K562 (cell line): Measurements from ENCODE around the gene NUPR1. TPM values are rescaled to one million over a fixed set of nuclear protein-coding genes. Genes with fewer than 3 reads are reported as not detected.

Experiments used
- CEBPG ChIP-seq, 3 experiments: fragments of 200-800 bp in 1 of 3; sonication (Bioruptor generic) in 1 of 3; sonication (generic) in 1 of 3; formaldehyde crosslinking in 1 of 3; IDR thresholded peaks in 2 of 3; conservative IDR thresholded peaks in 1 of 3; 2 replicates each; pipeline versions ENCODE4 v1.6.1 to v1.8.0; 2016 to 2022; ENCODE audit warnings: missing compliant biosample characterization in 2 of 3, missing genetic modification characterization in 2 of 3, mild to moderate bottlenecking in 1 of 3, missing genetic modification reagents in 1 of 3
- DDX20 ChIP-seq: fragments of 450-650 bp; IDR thresholded peaks from 2 replicates; pipeline ENCODE4 v1.6.1; 2016; ENCODE audit warnings: missing genetic modification characterization, low read depth, mild to moderate bottlenecking, missing compliant biosample characterization, moderate library complexity
- GATA2 ChIP-seq: sonication (generic); formaldehyde crosslinking; IDR thresholded peaks from 2 replicates; pipeline ENCODE4 v1.4.0; 2020; ENCODE audit warnings: mild to moderate bottlenecking, missing genetic modification reagents
- HNRNPK ChIP-seq: fragments of 200-400 bp; formaldehyde crosslinking; IDR thresholded peaks from one replicate; pipeline ENCODE4 v1.6.1; 2018; ENCODE audit warnings: mild to moderate bottlenecking, low read depth, low read length; ENCODE audit not compliant: poor library complexity, severe bottlenecking
- HNRNPUL1 ChIP-seq: fragments of 200-400 bp; formaldehyde crosslinking; IDR thresholded peaks from 2 replicates; pipeline ENCODE4 v1.6.1; 2017; ENCODE audit warnings: low read length
- ILF3 ChIP-seq: fragments of 450-650 bp; IDR thresholded peaks from 2 replicates; pipeline ENCODE4 v1.6.1; 2018; ENCODE audit warnings: antibody characterized with exemption, mild to moderate bottlenecking, moderate library complexity, borderline replicate concordance
- MXI1 ChIP-seq: IDR thresholded peaks from 2 replicates; pipeline ENCODE4 v1.6.1; 2011; ENCODE audit warnings: low read depth, mild to moderate bottlenecking, improper control_type of control experiment, low read length
- RBM22 ChIP-seq: fragments of 200-400 bp; formaldehyde crosslinking; IDR thresholded peaks from 2 replicates; pipeline ENCODE4 v1.6.1; 2018; ENCODE audit warnings: low read length, low read depth; ENCODE audit not compliant: poor library complexity, severe bottlenecking
- SAP30 ChIP-seq: fragments of 200-600 bp; sonication (generic); IDR thresholded peaks from 2 replicates; pipeline ENCODE4 v1.6.1; 2012; ENCODE audit warnings: borderline replicate concordance, low read depth, mild to moderate bottlenecking, moderate library complexity, low read length, control low read depth, inconsistent platforms; ENCODE audit not compliant: insufficient read depth, poor library complexity, severe bottlenecking
- USF1 ChIP-seq: sonication (generic); formaldehyde crosslinking; IDR thresholded peaks from 2 replicates; pipeline ENCODE4 v1.9.0; 2022; ENCODE audit warnings: mild to moderate bottlenecking, missing genetic modification reagents
- YBX1 ChIP-seq: fragments of 450-650 bp; IDR thresholded peaks from 2 replicates; pipeline ENCODE4 v1.7.1; 2016; ENCODE audit warnings: mild to moderate bottlenecking
- ZFP30 ChIP-seq: fragments of 250-450 bp; sonication (Bioruptor Pico); IDR thresholded peaks from 2 replicates; pipeline ENCODE4 v1.8.0; 2022; ENCODE audit warnings: moderate library complexity, mild to moderate bottlenecking, inconsistent platforms, borderline replicate concordance
- ZNF436 ChIP-seq: fragments of 250-450, 450-650 bp; sonication (Bioruptor Pico); formaldehyde crosslinking; IDR thresholded peaks from 2 replicates; pipeline ENCODE4 v1.7.0; 2020; ENCODE audit warnings: mild to moderate bottlenecking
- ZNF561 ChIP-seq: fragments of 450-650 bp; formaldehyde crosslinking; conservative IDR thresholded peaks from 2 replicates; pipeline ENCODE4 v1.4.0; 2020; ENCODE audit warnings: mild to moderate bottlenecking, moderate library complexity
- ZNF586 ChIP-seq: fragments of 450-650 bp; formaldehyde crosslinking; conservative IDR thresholded peaks from 2 replicates; pipeline ENCODE4 v1.4.0; 2020; ENCODE audit warnings: mild to moderate bottlenecking, moderate library complexity
- ZNF695 ChIP-seq: fragments of 450-650 bp; formaldehyde crosslinking; IDR thresholded peaks from 2 replicates; pipeline ENCODE4 v1.4.0; 2020; ENCODE audit warnings: mild to moderate bottlenecking, moderate library complexity
- polyA plus RNA-seq, 8 experiments: library from polyadenylated mRNA; depleted of rRNA in 4 of 8; stranded (reverse) in 5 of 8; unstranded in 3 of 8; fragments of >200 nt; fragmentation: Nextera tagmentation in 2 of 8; fragmentation: Illumina TruSeq in 1 of 8; extraction: Ambion mirVana in 2 of 8; extraction: Trizol in 1 of 8; gene quantifications; 2 replicates each; pipeline versions ENCODE4 v1.2.1 to v1.2.3, GENCODE V29; 2011 to 2014; ENCODE audit warnings: inconsistent platforms in 1 of 8, missing spikeins in 1 of 8
- total RNA-seq, 7 experiments: library from RNA; depleted of rRNA in 6 of 7; stranded (reverse); fragments of >200 nt in 6 of 7; fragmentation: Illumina TruSeq in 2 of 7; extraction: Trizol in 2 of 7; gene quantifications; 2 replicates each; pipeline versions ENCODE4 v1.2.1 to v1.2.3, GENCODE V29; 2011 to 2021; ENCODE audit warnings: low replicate concordance in 1 of 7
- TF ChIP-seq, protein P1 (sequence below): fragments of 450-650 bp; IDR thresholded peaks from 2 replicates; pipeline ENCODE4 v1.6.1; 2018; ENCODE audit not compliant: partially characterized antibody
- TF ChIP-seq, protein P2 (sequence below): sonication (generic); formaldehyde crosslinking; IDR thresholded peaks from 2 replicates; pipeline ENCODE4 v1.9.0; 2022; ENCODE audit warnings: mild to moderate bottlenecking, missing genetic modification reagents
- TF ChIP-seq, protein P3 (sequence below): fragments of 200-400 bp; formaldehyde crosslinking; IDR thresholded peaks from 2 replicates; pipeline ENCODE4 v1.6.1; 2017; ENCODE audit warnings: mild to moderate bottlenecking, low read depth, low read length, moderate library complexity

The NUPR1 gene
- total and polyA plus RNA-seq, 9 of the 15 experiments (the other 6 are each of a cell fraction or from before 2014, with no cell fraction given) = 0.07 to 1.5 (median 0.27) TPM

GRCh38 chr16:28534542-28535373 lies 4.0 kb downstream of the NUPR1 start (continued):
- TF ChIP-seq RBM22 = no peak
- no peak for TF ChIP-seq ZNF695 (CRISPR knock-in tag)
- no peak for TF ChIP-seq SAP30
- TF ChIP-seq, protein P1, sequence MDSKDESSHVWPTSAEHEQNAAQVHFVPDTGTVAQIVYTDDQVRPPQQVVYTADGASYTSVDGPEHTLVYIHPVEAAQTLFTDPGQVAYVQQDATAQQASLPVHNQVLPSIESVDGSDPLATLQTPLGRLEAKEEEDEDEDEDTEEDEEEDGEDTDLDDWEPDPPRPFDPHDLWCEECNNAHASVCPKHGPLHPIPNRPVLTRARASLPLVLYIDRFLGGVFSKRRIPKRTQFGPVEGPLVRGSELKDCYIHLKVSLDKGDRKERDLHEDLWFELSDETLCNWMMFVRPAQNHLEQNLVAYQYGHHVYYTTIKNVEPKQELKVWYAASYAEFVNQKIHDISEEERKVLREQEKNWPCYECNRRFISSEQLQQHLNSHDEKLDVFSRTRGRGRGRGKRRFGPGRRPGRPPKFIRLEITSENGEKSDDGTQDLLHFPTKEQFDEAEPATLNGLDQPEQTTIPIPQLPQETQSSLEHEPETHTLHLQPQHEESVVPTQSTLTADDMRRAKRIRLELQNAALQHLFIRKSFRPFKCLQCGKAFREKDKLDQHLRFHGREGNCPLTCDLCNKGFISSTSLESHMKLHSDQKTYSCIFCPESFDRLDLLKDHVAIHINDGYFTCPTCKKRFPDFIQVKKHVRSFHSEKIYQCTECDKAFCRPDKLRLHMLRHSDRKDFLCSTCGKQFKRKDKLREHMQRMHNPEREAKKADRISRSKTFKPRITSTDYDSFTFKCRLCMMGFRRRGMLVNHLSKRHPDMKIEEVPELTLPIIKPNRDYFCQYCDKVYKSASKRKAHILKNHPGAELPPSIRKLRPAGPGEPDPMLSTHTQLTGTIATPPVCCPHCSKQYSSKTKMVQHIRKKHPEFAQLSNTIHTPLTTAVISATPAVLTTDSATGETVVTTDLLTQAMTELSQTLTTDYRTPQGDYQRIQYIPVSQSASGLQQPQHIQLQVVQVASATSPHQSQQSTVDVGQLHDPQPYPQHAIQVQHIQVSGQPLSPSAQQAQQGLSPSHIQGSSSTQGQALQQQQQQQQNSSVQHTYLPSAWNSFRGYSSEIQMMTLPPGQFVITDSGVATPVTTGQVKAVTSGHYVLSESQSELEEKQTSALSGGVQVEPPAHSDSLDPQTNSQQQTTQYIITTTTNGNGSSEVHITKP = no peak
- no peak for TF ChIP-seq MXI1
- no peak for TF ChIP-seq ILF3
- no peak for TF ChIP-seq GATA2 (CRISPR knock-in tag)
- TF ChIP-seq DDX20 = no peak
- TF ChIP-seq, protein P2, sequence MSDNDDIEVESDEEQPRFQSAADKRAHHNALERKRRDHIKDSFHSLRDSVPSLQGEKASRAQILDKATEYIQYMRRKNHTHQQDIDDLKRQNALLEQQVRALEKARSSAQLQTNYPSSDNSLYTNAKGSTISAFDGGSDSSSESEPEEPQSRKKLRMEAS (CRISPR knock-in tag) = peak; percentile 46; the same call in 1 of the 2 replicates
- TF ChIP-seq YBX1 = no peak
- no peak for TF ChIP-seq HNRNPUL1
- no peak for TF ChIP-seq ZNF586 (CRISPR knock-in tag)
- TF ChIP-seq USF1 (CRISPR knock-in tag) = peak; percentile 48; the same call in 1 of the 2 replicates
- TF ChIP-seq ZNF561 (CRISPR knock-in tag) = no peak
- no peak for TF ChIP-seq ZNF436
- no peak for TF ChIP-seq ZFP30 (CRISPR knock-in tag)
- TF ChIP-seq, protein P3, sequence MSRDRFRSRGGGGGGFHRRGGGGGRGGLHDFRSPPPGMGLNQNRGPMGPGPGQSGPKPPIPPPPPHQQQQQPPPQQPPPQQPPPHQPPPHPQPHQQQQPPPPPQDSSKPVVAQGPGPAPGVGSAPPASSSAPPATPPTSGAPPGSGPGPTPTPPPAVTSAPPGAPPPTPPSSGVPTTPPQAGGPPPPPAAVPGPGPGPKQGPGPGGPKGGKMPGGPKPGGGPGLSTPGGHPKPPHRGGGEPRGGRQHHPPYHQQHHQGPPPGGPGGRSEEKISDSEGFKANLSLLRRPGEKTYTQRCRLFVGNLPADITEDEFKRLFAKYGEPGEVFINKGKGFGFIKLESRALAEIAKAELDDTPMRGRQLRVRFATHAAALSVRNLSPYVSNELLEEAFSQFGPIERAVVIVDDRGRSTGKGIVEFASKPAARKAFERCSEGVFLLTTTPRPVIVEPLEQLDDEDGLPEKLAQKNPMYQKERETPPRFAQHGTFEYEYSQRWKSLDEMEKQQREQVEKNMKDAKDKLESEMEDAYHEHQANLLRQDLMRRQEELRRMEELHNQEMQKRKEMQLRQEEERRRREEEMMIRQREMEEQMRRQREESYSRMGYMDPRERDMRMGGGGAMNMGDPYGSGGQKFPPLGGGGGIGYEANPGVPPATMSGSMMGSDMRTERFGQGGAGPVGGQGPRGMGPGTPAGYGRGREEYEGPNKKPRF = no peak
- peak; percentile 66 for TF ChIP-seq CEBPG (CRISPR knock-in tag; IDR thresholded peaks at IDR 0.05)
- peak; percentile 79 to 92 for TF ChIP-seq CEBPG (tag; conservative IDR thresholded peaks at IDR 0.05 in 1 of 2, IDR thresholded peaks at IDR 0.05 in 1 of 2)
- TF ChIP-seq HNRNPK = no peak
